Left ventricle myocardium inferior (tissue), 1 donor: ENCODE data around the gene ATP8A1. TPM values are rescaled to one million over a fixed set of nuclear protein-coding genes. Genes with fewer than 3 reads are reported as not detected.

Experiments used
- DNase-seq: peaks from one replicate; pipeline ENCODE4 v3.0.0-alpha.2; 2020
- H3K27ac ChIP-seq: fragments of 200-600 bp; replicated peaks from 2 replicates; pipeline ENCODE4 v1.8.0; 2021
- H3K27me3 ChIP-seq: fragments of 200-600 bp; 2 replicates; pipeline ENCODE4 v1.8.0; 2021; ENCODE audit warnings: low read depth
- H3K36me3 ChIP-seq: fragments of 200-600 bp; 2 replicates; pipeline ENCODE4 v1.8.0; 2021
- H3K4me1 ChIP-seq: fragments of 200-600 bp; 2 replicates; pipeline ENCODE4 v1.8.0; 2021
- H3K4me3 ChIP-seq: fragments of 200-600 bp; 2 replicates; pipeline ENCODE4 v1.8.0; 2021; ENCODE audit warnings: mild to moderate bottlenecking, moderate library complexity
- H3K9me3 ChIP-seq: fragments of 200-600 bp; replicated peaks from 2 replicates; pipeline ENCODE4 v1.8.0; 2021
- intact Hi-C: fragments of 100-400 bp; cut with micrococcal nuclease; formaldehyde crosslinking; loops from one replicate; pipeline ENCODE4 v1.11.0; 2022
- total RNA-seq: library from RNA; stranded (reverse); fragmentation: NEBNext Ultra II Directional; extraction: Animal tissue kit (Norgen Biotek cat#: 25700); gene quantifications from one replicate; pipeline ENCODE4 v1.2.1, GENCODE V29; 2021
- TF ChIP-seq, protein P1 (sequence below): fragments of 200-600 bp; IDR thresholded peaks from 2 replicates; pipeline ENCODE4 v1.8.0; 2021; ENCODE audit warnings: antibody characterized with exemption, mild to moderate bottlenecking, borderline replicate concordance
- donor health status: DM: no; HTN: yes; CAD: no; lungs with severe emphysema.

Gene ATP8A1
- total RNA-seq, 1 donor from 2014 or later: 19.2 TPM

DNA sequence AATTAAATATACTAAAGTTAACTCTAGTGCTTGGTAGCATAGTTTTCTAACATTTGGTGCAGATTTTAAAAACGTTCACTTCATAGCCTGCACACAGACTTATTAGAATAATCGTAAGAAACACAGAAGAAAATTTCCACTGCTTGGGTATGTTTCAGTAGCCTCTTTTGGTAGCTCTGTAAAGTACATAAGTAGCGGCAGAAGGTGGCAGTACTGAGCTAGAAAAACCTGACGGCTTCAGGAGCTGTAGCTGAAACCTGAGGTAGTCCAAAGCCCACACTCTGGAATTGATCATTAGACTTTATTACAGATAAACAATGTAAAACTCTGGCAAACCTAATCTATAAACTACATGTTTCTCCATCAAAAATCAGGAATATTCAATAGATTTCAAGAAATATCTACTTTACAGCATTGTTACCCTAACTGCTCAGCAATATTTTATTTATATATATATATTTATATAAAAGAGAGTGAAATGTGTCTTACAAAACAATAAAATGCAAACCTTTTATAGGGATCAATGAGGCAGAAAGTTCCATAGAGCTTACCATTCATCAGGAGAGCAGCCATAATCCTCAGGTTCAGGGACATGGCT lies 88.2 kb downstream of the ATP8A1 start:
- TF ChIP-seq, protein P1, sequence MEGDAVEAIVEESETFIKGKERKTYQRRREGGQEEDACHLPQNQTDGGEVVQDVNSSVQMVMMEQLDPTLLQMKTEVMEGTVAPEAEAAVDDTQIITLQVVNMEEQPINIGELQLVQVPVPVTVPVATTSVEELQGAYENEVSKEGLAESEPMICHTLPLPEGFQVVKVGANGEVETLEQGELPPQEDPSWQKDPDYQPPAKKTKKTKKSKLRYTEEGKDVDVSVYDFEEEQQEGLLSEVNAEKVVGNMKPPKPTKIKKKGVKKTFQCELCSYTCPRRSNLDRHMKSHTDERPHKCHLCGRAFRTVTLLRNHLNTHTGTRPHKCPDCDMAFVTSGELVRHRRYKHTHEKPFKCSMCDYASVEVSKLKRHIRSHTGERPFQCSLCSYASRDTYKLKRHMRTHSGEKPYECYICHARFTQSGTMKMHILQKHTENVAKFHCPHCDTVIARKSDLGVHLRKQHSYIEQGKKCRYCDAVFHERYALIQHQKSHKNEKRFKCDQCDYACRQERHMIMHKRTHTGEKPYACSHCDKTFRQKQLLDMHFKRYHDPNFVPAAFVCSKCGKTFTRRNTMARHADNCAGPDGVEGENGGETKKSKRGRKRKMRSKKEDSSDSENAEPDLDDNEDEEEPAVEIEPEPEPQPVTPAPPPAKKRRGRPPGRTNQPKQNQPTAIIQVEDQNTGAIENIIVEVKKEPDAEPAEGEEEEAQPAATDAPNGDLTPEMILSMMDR: peak; percentile 83
- no peak overlapping the region for H3K4me3 ChIP-seq
- H3K9me3 ChIP-seq: no peaks in the 10 kb centered on the region
- H3K4me1 ChIP-seq: peaks cover 35% of the 10 kb centered on the region
- no peak overlapping the region for H3K27ac ChIP-seq
- H3K27me3 ChIP-seq: no peaks in the 10 kb centered on the region
- intact Hi-C loops: loop anchor here (5.0 kb wide), 2 partner anchors 184 to 299 kb away; no protein-coding TSS in a partner anchor
- H3K36me3 ChIP-seq: peaks cover 6% of the 10 kb centered on the region
- no peak for DNase-seq

DNA sequence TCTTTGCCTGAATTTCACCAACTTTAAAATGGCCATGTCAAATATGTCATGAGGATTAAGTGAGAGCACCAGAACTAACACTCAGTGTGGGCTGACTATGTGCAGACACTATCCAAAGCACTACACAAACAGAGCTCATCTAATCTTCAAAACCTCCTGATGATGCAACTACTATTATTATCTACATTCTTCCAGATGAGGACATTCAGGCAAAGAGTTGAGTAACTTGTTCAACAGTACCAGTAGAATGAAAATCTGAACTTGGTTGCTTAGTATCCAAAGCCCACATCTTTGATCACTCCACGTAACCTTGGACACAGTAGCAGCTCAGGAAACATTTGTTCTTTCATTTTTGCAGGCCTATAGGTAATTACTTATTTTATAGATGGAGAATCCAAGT lies 90.1 kb downstream of the ATP8A1 start:
- H3K4me3 ChIP-seq: no peak overlapping the region
- intact Hi-C loops: loop anchor here (5.0 kb wide), 2 partner anchors 185 to 300 kb away; no protein-coding TSS in a partner anchor
- no peaks in the 10 kb centered on the region for H3K27me3 ChIP-seq
- no peaks in the 10 kb centered on the region for H3K9me3 ChIP-seq
- H3K27ac ChIP-seq: no peak overlapping the region
- no peak for DNase-seq
- TF ChIP-seq, protein P1: no peak
- H3K4me1 ChIP-seq: peaks cover 28% of the 10 kb centered on the region
- H3K36me3 ChIP-seq: peaks cover 13% of the 10 kb centered on the region

DNA sequence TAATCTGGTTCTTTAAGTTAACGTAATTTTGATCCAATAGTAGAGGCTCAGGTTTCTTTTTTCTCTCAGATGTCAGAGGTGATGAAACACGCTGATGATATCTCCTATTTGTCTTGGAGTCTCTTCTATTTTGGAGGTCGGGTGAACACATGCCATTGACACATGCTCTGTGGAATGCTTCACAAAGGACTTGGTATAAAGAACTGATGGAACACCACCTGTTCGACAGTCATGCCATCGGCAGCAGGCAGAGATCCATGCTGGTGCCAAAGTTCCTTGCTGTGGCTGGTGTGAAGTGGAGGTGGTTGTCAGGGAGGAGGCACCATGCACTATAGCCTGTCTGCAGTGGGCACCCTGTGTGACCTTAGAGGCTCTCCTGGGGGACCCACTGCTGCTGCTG lies 94.9 kb downstream of the ATP8A1 start:
- Histone ChIP-seq H3K9me3 (no peaks in the 10 kb centered on the region), H3K4me1 (no peaks in the 10 kb centered on the region), H3K27me3 (no peaks in the 10 kb centered on the region), H3K36me3 (peaks cover 17% of the 10 kb centered on the region), H3K27ac (no peak overlapping the region), H3K4me3 (no peak overlapping the region)
- TF ChIP-seq, protein P1: no peak
- intact Hi-C loops: no loop called here
- no peak for DNase-seq

DNA sequence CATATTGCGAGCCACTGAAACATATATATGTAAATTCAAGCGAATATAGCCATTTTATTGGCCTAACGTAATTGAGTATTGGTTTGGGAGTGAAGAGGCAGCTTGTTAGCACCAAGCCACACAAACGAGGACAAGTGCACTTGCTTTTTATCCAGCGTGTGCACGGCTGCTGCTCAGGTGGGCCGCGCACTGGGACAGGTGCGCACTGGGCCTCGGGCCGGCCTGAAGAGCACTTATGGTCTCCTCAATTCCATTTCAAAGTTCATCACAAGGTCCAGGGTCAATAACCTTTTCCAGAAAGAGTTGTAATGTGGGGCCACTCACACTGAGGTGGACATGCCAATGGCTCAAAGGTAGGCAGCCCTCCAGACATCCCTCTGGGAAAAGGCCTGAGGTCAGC lies 95.9 kb downstream of the ATP8A1 start:
- DNase-seq: no peak
- TF ChIP-seq, protein P1: no peak
- no peak overlapping the region for H3K27ac ChIP-seq
- no peaks in the 10 kb centered on the region for H3K9me3 ChIP-seq
- H3K4me1 ChIP-seq: no peaks in the 10 kb centered on the region
- H3K36me3 ChIP-seq: peaks cover 17% of the 10 kb centered on the region
- no peak overlapping the region for H3K4me3 ChIP-seq
- H3K27me3 ChIP-seq: no peaks in the 10 kb centered on the region
- intact Hi-C loops: no loop called here

DNA sequence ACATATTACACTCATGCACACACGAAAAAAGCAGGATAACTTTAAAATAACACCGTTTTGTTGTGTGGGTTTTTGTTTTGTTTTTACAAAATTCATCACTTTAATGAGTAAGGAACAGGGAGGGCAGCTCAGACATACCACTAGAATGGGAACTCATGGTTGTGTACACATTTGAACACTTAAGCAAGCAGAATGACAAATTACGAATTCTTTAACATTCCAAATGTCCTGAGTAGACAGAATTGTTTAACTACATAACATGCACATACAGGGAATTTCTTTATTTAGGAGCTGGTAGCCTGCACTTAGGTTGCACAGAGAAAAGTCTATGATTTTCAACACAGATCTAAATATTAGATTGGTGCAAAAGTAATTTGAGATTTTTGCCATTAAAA lies 96.4 kb downstream of the ATP8A1 start:
- Histone ChIP-seq H3K27me3 (no peaks in the 10 kb centered on the region), H3K4me1 (no peaks in the 10 kb centered on the region), H3K9me3 (no peaks in the 10 kb centered on the region), H3K36me3 (peaks cover 19% of the 10 kb centered on the region), H3K4me3 (no peak overlapping the region), H3K27ac (no peak overlapping the region)
- TF ChIP-seq, protein P1: no peak
- intact Hi-C loops: no loop called here
- no peak for DNase-seq

DNA sequence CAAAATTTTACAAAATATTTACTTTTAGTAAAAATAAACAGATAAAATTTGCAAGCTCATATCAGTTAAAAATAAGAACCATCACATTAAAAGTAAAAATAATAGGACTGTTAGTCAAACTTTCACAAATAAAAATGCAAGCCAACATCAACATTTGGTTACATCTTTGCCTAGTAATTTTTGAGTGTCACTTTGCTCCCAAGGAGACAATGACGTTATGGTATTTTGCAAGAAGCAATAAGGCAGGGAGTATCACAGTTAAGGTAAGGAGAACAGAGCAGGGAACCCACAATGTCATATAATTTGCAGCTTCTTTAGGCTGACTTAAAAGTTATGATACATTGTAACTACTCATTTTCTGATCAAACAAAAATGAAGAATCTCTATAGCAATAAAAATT lies 98.7 kb downstream of the ATP8A1 start:
- intact Hi-C loops: no loop called here
- no peaks in the 10 kb centered on the region for H3K9me3 ChIP-seq
- no peaks in the 10 kb centered on the region for H3K4me1 ChIP-seq
- H3K27ac ChIP-seq: no peak overlapping the region
- no peak overlapping the region for H3K4me3 ChIP-seq
- H3K27me3 ChIP-seq: no peaks in the 10 kb centered on the region
- no peak for DNase-seq
- TF ChIP-seq, protein P1: no peak
- H3K36me3 ChIP-seq: peaks cover 25% of the 10 kb centered on the region
